Measurements from ENCODE around the gene LIMK1.

Gene LIMK1

DNA sequence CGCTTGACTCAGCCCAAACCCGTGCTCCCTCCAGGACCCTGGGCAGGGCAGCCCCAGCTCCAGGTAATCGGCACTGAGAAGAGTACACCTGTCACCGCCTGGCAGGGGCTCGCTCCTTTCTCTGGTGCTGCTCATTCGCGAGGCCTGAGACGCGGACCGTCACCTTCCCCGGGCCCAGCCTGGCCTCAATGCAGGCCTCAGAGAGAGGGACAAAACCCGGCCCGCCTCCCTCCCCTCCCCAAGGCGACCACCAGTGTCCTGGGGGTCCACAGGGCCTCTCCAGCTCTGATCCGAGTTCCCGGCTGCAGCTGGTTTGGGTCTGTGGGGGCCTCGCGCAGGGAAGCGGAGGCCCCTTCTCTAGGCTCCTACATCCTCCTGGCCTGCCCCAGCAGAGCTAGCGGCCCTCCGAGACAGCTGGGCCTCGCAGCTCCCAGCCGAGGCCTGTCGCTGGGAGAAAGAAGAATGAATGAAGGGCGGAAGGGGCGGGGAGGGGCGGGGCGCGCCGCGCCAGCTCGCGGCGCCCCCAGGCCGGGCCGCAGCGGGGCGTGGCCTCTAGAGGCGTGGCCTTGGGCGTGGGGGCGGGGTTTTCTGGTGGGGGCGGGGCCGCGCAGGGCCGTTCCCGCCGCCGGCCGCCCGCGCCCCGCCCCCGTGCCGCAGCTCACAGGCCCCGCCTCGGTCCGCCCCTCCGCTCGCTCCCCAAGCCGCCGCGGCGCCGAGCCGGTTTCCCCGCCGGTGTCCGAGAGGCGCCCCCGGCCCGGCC lies at the start of gene LIMK1:
LIMK1 (plus strand) TSS at position 688 of the 760 bp plus-strand sequence. CDS start 187 bp downstream, outside the sequence.
- peak within 1 kb of the TSS; percentile 62 for H3K4me3 ChIP-seq (ENCODE audit: low read depth, low read length)
- DNase-seq (ENCODE audit: low read depth), result peak; percentile 87
- TF ChIP-seq, protein P1, sequence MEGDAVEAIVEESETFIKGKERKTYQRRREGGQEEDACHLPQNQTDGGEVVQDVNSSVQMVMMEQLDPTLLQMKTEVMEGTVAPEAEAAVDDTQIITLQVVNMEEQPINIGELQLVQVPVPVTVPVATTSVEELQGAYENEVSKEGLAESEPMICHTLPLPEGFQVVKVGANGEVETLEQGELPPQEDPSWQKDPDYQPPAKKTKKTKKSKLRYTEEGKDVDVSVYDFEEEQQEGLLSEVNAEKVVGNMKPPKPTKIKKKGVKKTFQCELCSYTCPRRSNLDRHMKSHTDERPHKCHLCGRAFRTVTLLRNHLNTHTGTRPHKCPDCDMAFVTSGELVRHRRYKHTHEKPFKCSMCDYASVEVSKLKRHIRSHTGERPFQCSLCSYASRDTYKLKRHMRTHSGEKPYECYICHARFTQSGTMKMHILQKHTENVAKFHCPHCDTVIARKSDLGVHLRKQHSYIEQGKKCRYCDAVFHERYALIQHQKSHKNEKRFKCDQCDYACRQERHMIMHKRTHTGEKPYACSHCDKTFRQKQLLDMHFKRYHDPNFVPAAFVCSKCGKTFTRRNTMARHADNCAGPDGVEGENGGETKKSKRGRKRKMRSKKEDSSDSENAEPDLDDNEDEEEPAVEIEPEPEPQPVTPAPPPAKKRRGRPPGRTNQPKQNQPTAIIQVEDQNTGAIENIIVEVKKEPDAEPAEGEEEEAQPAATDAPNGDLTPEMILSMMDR (IDR thresholded peaks at IDR 0.05; ENCODE audit: insufficient read depth, low read depth, low read length, missing control alignments), result no peak

DNA sequence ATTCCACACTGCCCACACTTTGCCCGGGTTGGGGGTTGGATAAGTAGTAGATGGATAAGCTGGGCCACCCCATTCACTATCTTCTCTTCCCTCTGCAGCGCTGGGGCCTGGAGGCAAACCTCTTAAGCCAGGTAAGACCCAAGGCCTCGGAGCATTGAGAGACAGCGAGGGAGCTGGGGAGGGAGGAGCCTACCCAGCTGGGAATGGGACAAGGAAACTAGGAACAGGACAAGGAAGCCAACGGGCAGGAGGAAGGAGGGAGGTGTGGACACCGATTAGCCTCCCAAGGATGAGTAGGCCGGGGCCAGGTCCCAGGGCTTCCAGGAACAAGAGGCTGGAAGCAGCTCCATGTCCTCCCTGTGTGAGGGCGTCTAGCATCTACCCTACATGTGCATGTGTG lies 46.0 kb upstream of the LIMK1 start:
- TF ChIP-seq, protein P1 (IDR thresholded peaks at IDR 0.05; ENCODE audit: insufficient read depth, low read depth, low read length, missing control alignments), result no peak
- H3K4me3 ChIP-seq (ENCODE audit: low read depth, low read length), result no peak overlapping the region
- no peak for DNase-seq (ENCODE audit: low read depth)

DNA sequence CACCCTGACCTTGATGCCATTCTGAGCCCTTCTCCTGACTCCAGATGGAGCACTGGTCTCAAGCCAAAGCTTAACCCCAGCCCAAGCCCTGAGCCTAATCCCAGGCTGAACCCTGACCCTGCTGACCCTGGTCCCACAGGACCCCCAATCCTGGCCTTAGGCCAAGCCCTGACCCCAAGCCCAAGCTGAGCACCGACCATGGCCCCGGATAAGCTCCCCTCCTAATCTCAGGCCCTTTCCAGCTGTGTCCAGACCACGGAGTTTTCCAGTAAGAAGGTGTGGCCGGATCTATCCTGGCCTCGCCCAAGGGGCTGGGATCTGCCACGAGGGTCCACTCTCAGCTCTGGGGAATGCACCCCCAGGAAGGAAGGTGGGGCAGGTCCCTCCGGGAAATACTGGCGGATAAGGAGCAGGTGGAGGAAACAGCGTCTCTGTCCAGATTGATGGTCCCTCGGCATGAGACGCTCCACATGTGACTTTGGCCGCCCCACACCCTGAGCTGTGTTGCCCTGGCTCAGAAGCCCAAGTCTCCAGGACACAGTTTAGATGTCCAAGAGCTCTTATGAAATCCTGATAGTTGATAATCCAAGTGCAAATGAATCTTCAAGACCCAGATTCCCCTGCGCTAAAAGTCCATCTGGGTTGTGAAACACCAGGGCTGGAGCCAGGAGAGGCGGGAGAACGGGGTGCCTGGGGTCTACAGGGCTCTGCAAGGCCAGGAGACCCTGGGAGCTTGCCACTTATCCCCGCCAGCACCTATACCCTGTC lies 45.2 kb upstream of the LIMK1 start:
- DNase-seq (ENCODE audit: low read depth), result no peak
- TF ChIP-seq, protein P1 (IDR thresholded peaks at IDR 0.05; ENCODE audit: insufficient read depth, low read depth, low read length, missing control alignments), result no peak
- no peak overlapping the region for H3K4me3 ChIP-seq (ENCODE audit: low read depth, low read length)

DNA sequence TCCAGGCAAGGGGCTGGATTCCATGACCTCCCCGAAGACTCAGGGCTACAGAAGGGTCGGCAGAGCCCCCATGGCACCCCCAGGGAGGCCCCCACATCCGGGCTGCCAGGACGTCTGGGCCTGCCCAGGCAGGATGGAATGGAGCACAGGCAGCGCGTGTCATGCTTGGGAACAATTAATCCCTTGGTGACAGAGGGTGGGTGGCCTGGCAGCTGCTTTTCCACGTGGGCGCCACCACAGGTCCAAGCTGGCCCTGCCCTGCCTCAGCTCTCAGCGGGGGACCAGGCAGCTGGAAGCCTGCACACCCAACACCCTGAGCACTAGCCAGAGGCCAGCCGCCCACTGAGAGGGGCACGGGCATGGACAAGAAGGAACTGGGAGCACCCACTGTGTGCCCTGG lies 44.3 kb upstream of the LIMK1 start:
- no peak for DNase-seq (ENCODE audit: low read depth)
- TF ChIP-seq, protein P1 (IDR thresholded peaks at IDR 0.05; ENCODE audit: insufficient read depth, low read depth, low read length, missing control alignments), result no peak
- no peak overlapping the region for H3K4me3 ChIP-seq (ENCODE audit: low read depth, low read length)

- DNase-seq (ENCODE audit: low read depth), result no peak
- TF ChIP-seq, protein P1 (IDR thresholded peaks at IDR 0.05; ENCODE audit: insufficient read depth, low read depth, low read length, missing control alignments), result no peak
- no peak overlapping the region for H3K4me3 ChIP-seq (ENCODE audit: low read depth, low read length)
Observed at GRCh38 chr7:74040101-74040790, 43.4 kb upstream of the LIMK1 start.

DNA sequence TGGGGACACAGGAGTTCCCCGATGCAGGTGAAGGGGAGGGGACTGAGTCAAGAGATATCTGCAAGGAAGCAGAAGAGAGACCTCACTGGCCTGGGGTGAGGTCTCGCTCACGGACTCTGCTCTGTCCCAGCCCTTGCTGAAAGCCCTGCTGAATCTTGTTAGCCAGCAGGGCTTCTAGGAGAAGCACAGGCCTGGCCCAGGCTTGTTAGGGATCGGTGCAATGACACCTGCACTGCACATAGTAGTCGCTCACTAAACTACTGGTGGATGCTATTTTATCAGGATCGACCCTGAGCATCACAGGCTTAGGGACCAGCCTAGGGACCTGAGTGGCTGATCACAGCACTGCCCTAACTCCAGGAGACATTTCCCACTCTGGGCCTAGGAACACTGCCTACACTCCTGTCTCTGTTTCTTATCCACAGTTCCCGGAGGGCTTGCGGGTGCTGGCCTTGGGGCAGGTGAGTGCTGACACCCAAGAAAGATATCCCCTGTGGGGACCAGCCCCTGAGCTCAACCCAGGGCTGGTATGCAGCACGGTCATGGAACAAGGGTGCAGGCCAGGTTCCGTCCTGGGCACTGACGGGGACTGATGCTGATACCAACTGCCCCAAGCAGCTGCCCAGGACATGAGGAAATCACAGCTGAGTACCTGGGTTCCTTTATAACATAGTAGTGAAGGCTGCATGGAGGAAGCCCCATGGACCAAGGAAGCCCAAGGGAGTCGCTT lies 42.6 kb upstream of the LIMK1 start:
- TF ChIP-seq, protein P1 (IDR thresholded peaks at IDR 0.05; ENCODE audit: insufficient read depth, low read depth, low read length, missing control alignments), result no peak
- no peak for DNase-seq (ENCODE audit: low read depth)
- no peak overlapping the region for H3K4me3 ChIP-seq (ENCODE audit: low read depth, low read length)
